HG02884 (cell line): ENCODE data around the gene ELMO1.

Experiments
- ATAC-seq: cut with Tn5 transposase; IDR thresholded peaks from one replicate; pipeline ENCODE4 v1.9.1; 2021; ENCODE audit warnings: mild to moderate bottlenecking, moderate library complexity; ENCODE audit not compliant: unreplicated experiment

Gene ELMO1

DNA sequence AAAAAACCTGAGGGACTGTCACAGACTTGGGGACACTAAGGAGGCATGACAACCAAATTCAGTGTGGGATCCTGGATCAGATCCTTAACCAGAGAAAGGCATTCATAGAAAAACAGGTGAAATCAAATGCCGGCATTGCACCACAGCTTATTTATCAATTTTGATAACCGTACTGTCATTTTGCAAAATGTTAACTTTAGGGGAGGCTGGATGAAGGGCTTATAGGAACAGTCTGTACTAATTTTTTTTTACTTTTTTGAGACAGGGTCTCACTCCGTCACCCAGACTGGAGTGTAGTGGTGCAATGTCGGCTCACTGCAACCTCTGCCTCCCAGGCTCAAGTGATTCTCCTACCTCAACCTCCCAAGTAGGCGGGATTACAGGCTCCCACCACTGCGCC, 217.1 kb downstream of the ELMO1 start:
- no peak for ATAC-seq

GRCh38 chr7:37230221-37230620, 218.4 kb downstream of the ELMO1 start:
- ATAC-seq = no peak

DNA sequence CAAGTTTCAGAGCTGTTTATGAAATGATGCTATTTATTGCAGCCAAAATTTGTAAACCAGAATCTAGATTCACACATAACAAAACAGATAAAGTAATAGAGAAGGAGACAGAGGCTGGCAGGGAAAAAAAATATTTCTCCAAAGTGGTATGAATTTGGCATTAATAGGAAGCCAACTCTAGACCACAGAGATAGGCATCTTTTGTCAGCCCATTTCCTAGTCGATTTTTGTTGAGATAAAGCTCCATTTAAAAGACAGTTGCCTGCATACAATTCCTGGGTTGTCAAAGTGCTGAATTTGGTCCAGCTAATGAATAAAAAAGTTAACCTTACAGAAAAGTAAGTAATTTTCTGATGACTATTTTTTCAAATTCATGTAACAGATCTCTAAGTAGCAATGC, 219.3 kb downstream of the ELMO1 start:
- ATAC-seq = no peak

GRCh38 chr7:37225285-37225969, 223.2 kb downstream of the ELMO1 start:
- ATAC-seq = no peak

DNA sequence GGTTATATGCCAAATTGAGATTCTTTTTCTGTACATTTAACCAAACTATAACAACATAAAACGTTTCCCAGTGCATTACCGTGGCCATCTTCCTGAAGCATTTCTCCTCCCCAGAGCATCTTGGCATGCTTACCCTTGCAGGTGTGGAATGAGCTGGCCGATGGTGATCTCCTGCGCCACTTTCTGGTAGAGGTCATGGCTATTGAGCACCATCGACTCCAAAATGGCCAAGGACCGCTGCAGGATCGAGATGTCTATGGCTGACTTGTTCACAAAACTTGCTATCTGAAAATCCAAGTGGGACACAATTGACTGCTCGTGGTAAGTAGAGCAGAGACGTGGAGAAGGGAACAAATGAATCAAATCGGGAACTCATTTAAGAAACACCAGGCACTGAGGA, 223.9 kb downstream of the ELMO1 start:
- ATAC-seq = no peak

DNA sequence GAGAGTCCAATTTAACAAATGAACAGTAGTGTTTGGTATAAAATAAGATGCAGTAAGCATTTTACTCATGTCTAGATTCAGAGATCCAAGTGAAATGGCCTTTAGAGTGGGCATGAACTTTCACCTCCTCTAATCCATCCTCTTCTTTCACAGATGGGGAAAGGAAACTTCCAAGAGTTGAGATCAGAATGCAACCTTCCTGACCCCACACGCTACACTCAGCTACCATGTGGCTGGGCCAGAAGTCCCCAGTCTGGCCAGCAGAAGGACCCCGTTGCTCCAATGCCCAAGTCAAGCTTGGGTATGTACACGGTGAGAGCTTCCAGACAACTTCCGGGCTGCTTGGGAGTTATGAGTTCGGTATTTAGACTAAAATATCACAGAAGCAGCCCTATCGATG, 228.0 kb downstream of the ELMO1 start:
- ATAC-seq = no peak

GRCh38 chr7:37218956-37219355, 229.7 kb downstream of the ELMO1 start:
- ATAC-seq = no peak

GRCh38 chr7:37216923-37217322, 231.7 kb downstream of the ELMO1 start:
- no peak for ATAC-seq

GRCh38 chr7:37216156-37216852, 232.4 kb downstream of the ELMO1 start:
- ATAC-seq = no peak

GRCh38 chr7:37215290-37215923, 233.3 kb downstream of the ELMO1 start:
- no peak for ATAC-seq

GRCh38 chr7:37212556-37212955, 236.1 kb downstream of the ELMO1 start:
- ATAC-seq = no peak

DNA sequence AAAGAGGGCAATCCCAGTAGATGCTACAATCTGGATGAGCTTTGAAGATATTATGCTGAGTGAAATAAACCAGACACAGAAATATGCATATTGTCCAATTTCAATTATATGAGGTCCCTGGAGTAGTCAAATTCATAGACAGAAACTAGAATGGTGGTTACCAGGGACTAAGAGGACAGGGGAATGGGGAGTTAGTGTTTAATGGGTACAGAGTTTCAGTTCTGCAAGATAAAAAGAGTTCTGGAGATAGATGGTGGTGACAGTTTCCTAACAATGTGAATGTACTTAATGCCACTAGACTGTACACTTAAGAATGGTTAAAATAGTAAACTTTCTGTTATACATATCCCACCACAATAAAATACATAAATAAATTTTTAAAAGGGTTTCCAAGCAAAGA, 236.6 kb downstream of the ELMO1 start:
- ATAC-seq = no peak

- ATAC-seq = no peak
These were observed 237.4 kb downstream of the ELMO1 start for GRCh38 chr7:37211097-37211880.

DNA sequence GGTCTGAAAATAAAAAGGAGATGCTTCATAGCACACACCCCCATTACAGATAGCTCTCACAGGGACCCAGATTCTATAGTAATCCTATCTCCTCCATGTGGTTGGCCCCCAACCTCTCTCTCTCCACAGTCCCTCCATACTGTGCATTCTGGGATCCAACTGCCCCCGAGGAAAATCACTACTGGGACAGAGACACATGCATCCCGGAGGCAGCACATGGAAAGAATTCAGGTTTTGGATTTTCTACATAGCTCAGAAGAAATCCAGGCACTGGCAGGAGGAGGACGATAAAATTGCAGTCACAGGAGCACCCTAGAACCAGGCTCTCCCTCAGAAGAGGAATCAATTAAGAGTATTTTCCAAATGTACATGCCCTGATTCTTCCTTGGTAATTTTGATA, 239.5 kb downstream of the ELMO1 start:
- ATAC-seq = no peak

DNA sequence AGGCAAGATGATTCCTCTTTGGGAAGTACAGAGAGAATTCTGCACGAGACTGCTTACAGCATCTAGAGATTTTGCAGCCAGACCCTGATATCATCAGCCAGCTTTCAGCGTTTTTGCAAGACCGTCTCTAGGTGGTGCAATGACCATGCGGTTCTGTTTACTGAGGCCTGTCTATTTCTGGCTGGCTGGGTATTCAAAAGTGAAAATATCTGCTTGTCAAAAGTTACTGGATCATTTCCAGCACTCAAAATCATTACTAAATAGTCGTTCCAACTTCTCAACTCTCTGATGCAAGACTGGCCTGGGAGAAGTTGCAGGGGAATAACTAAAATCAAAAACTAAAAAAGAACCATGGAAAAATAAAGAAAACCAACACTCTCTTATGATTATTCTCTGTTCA, 240.1 kb downstream of the ELMO1 start:
- ATAC-seq = peak; percentile 85

GRCh38 chr7:37206192-37206591, 242.5 kb downstream of the ELMO1 start:
- ATAC-seq = no peak

DNA sequence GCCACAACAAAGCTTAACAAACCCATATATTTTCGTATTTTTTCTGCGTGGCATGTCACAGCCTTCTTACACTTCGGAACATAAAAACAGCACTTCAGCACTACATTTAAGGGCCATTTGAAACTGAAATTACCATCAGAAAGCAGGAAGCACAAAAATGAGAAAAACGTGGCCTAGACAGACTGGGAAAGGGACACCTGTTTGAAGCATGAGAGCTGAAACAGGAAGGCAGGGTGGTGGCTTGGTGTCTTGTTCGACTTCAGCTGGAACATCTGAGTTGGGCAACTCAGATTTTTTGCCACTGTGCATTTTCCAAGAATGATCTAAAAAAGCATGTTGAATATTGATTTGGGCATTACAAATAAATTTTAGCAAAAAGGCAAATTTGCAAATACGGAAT, 243.2 kb downstream of the ELMO1 start:
- no peak for ATAC-seq

- ATAC-seq = no peak
These were observed 246.8 kb downstream of the ELMO1 start for GRCh38 chr7:37201876-37202198.

- ATAC-seq = no peak
These were observed 247.4 kb downstream of the ELMO1 start for GRCh38 chr7:37201003-37201875.

DNA sequence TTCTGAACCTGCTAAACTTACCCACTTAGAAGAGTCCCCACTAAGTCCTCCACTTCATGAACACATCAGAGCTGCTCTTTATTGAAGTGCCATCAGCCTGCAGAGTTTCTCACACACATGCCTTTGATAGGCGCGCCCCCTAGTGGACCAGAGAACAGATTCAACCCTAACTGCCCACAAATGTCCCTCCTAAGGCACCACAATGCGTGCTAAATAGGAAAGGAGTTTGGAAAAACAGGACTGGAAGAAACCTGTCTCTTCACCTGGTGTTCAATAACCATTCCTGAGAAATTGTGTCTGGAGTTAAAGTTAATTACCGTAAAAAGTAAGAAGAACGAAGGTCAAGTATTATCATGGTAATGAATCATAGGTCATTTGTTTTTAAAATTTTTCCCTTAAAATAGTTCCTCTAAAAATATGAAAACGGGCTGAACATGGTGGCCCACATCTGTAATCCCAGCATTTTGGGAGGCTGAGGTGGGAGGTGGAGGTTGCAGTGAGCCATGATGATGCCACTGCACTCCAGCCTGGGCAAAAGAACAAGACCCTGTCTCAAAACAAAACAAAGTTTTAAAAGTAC, 249.7 kb downstream of the ELMO1 start:
- no peak for ATAC-seq
